WTC11 (cell line): ENCODE data around the gene GPR157. TPM values are rescaled to one million over a fixed set of nuclear protein-coding genes. Genes with fewer than 3 reads are reported as not detected.
A peak's percentile ranks its signal among the peaks of the same experiment; 100 is the strongest.

Source experiments
- ATAC-seq: fragments of 200-7000 bp; cut with Tn5 transposase; 2 replicates; pipeline ENCODE4 v1.10.0; 2021; ENCODE audit warnings: mild to moderate bottlenecking, moderate library complexity
- CTCF ChIA-PET: fragments of 300-600 bp; sonication (Branson Sonifier 250); formaldehyde crosslinking; loops from one replicate; lab custom pipeline; 2021; ENCODE audit warnings: antibody characterized with exemption; lab: Charles Lee
- POLR2A ChIA-PET: fragments of 350-600 bp; sonication (Branson Sonifier 250); formaldehyde crosslinking; loops from one replicate; lab custom pipeline; 2021; ENCODE audit warnings: antibody characterized with exemption; lab: Charles Lee
- DNase-seq: peaks from one replicate; pipeline ENCODE4 v3.0.0; 2021; ENCODE audit warnings: low spot score
- H3K27ac Mint-ChIP-seq: 2 replicates; pipeline ENCODE4 v1.8.0; 2021; ENCODE audit warnings: mixed read lengths
- H3K27me3 Mint-ChIP-seq: 2 replicates; pipeline ENCODE4 v1.8.0; 2021; ENCODE audit warnings: low read depth, mild to moderate bottlenecking, moderate library complexity, mixed read lengths
- H3K36me3 Mint-ChIP-seq: 2 replicates; pipeline ENCODE4 v1.8.0; 2021; ENCODE audit warnings: mixed read lengths
- H3K4me1 Mint-ChIP-seq: 2 replicates; pipeline ENCODE4 v1.8.0; 2022; ENCODE audit warnings: mixed read lengths
- H3K4me3 Mint-ChIP-seq: 2 replicates; pipeline ENCODE4 v1.8.0; 2021; ENCODE audit warnings: mild to moderate bottlenecking, moderate library complexity, mixed read lengths
- H3K9me3 Mint-ChIP-seq: 2 replicates; pipeline ENCODE4 v1.8.0; 2021; ENCODE audit warnings: mixed read lengths
- ARID4B ChIP-seq: sonication (generic); formaldehyde crosslinking; IDR thresholded peaks from 2 replicates; pipeline ENCODE4 v1.8.0; 2023; ENCODE audit warnings: missing genetic modification reagents, mild to moderate bottlenecking, borderline replicate concordance
- CBFB ChIP-seq: sonication (generic); formaldehyde crosslinking; IDR thresholded peaks from 2 replicates; pipeline ENCODE4 v1.8.1; 2022; ENCODE audit warnings: mild to moderate bottlenecking, low read depth, missing genetic modification reagents
- FOXP4 ChIP-seq: sonication (generic); formaldehyde crosslinking; IDR thresholded peaks from 2 replicates; pipeline ENCODE4 v1.8.0; 2022; ENCODE audit warnings: mild to moderate bottlenecking, missing genetic modification reagents
- GTF2I ChIP-seq: fragments of 250-450 bp; sonication (Bioruptor Pico); conservative IDR thresholded peaks from 2 replicates; pipeline ENCODE4 v1.4.0; 2021; ENCODE audit warnings: mild to moderate bottlenecking
- IRF1 ChIP-seq: sonication (generic); formaldehyde crosslinking; IDR thresholded peaks from 2 replicates; pipeline ENCODE4 v1.8.0; 2023; ENCODE audit warnings: missing genetic modification reagents
- MAX ChIP-seq: sonication (generic); formaldehyde crosslinking; IDR thresholded peaks from 2 replicates; pipeline ENCODE4 v1.8.0; 2022; ENCODE audit warnings: mild to moderate bottlenecking, missing genetic modification reagents
- MXD4 ChIP-seq: fragments of 250-450 bp; sonication (Bioruptor Pico); IDR thresholded peaks from 2 replicates; pipeline ENCODE4 v1.8.0; 2021; ENCODE audit warnings: mild to moderate bottlenecking, moderate library complexity, borderline replicate concordance
- NFYB ChIP-seq: sonication (generic); formaldehyde crosslinking; conservative IDR thresholded peaks from 2 replicates; pipeline ENCODE4 v1.8.0; 2022; ENCODE audit warnings: low read depth, missing genetic modification reagents
- NR3C1 ChIP-seq: sonication (generic); formaldehyde crosslinking; conservative IDR thresholded peaks from 2 replicates; pipeline ENCODE4 v1.8.1; 2023; ENCODE audit warnings: low read depth, mild to moderate bottlenecking, missing genetic modification reagents
- OVOL2 ChIP-seq: fragments of 250-450 bp; sonication (Bioruptor Pico); IDR thresholded peaks from 2 replicates; pipeline ENCODE4 v1.9.0; 2021; ENCODE audit warnings: mild to moderate bottlenecking, borderline replicate concordance
- SMAD3 ChIP-seq: sonication (generic); formaldehyde crosslinking; IDR thresholded peaks from 2 replicates; pipeline ENCODE4 v1.8.0; 2022; ENCODE audit warnings: missing genetic modification reagents, mild to moderate bottlenecking, borderline replicate concordance
- SOX15 ChIP-seq: fragments of 250-450 bp; sonication (Bioruptor Pico); IDR thresholded peaks from 2 replicates; pipeline ENCODE4 v1.9.0; 2021; ENCODE audit warnings: mild to moderate bottlenecking
- SP1 ChIP-seq: sonication (generic); formaldehyde crosslinking; conservative IDR thresholded peaks from 2 replicates; pipeline ENCODE4 v1.8.1; 2022; ENCODE audit warnings: missing genetic modification reagents
- TP53 ChIP-seq: sonication (generic); formaldehyde crosslinking; IDR thresholded peaks from 2 replicates; pipeline ENCODE4 v1.8.1; 2023; ENCODE audit warnings: mild to moderate bottlenecking, missing genetic modification reagents
- USF1 ChIP-seq: sonication (generic); formaldehyde crosslinking; IDR thresholded peaks from 2 replicates; pipeline ENCODE4 v1.8.0; 2022; ENCODE audit warnings: mild to moderate bottlenecking, missing genetic modification reagents
- ZNF121 ChIP-seq: sonication (generic); formaldehyde crosslinking; IDR thresholded peaks from 2 replicates; pipeline ENCODE4 v1.8.0; 2023; ENCODE audit warnings: missing genetic modification reagents
- ZNF317 ChIP-seq: sonication (generic); formaldehyde crosslinking; IDR thresholded peaks from 2 replicates; pipeline ENCODE4 v1.8.1; 2023; ENCODE audit warnings: low read depth, mild to moderate bottlenecking, moderate library complexity, missing genetic modification reagents, borderline replicate concordance
- ZNF423 ChIP-seq: fragments of 250-450 bp; sonication (Bioruptor Pico); IDR thresholded peaks from 2 replicates; pipeline ENCODE4 v2.1.2; 2022; ENCODE audit warnings: mild to moderate bottlenecking, moderate library complexity
- total RNA-seq: library from RNA; stranded (reverse); gene quantifications from 3 replicates; pipeline ENCODE4 v1.2.3, GENCODE V29; 2021
- TF ChIP-seq, protein P1 (sequence below): sonication (generic); formaldehyde crosslinking; IDR thresholded peaks from 2 replicates; pipeline ENCODE4 v1.8.1; 2023; ENCODE audit warnings: mild to moderate bottlenecking, missing genetic modification reagents, borderline replicate concordance
- TF ChIP-seq, protein P2 (sequence below): sonication (generic); formaldehyde crosslinking; IDR thresholded peaks from 2 replicates; pipeline ENCODE4 v1.8.1; 2022; ENCODE audit warnings: mild to moderate bottlenecking, missing genetic modification reagents, moderate library complexity, borderline replicate concordance

GPR157 gene
- total RNA-seq, 1 experiment from 2014 or later, result 6.0 TPM

- TF ChIP-seq, protein P1, sequence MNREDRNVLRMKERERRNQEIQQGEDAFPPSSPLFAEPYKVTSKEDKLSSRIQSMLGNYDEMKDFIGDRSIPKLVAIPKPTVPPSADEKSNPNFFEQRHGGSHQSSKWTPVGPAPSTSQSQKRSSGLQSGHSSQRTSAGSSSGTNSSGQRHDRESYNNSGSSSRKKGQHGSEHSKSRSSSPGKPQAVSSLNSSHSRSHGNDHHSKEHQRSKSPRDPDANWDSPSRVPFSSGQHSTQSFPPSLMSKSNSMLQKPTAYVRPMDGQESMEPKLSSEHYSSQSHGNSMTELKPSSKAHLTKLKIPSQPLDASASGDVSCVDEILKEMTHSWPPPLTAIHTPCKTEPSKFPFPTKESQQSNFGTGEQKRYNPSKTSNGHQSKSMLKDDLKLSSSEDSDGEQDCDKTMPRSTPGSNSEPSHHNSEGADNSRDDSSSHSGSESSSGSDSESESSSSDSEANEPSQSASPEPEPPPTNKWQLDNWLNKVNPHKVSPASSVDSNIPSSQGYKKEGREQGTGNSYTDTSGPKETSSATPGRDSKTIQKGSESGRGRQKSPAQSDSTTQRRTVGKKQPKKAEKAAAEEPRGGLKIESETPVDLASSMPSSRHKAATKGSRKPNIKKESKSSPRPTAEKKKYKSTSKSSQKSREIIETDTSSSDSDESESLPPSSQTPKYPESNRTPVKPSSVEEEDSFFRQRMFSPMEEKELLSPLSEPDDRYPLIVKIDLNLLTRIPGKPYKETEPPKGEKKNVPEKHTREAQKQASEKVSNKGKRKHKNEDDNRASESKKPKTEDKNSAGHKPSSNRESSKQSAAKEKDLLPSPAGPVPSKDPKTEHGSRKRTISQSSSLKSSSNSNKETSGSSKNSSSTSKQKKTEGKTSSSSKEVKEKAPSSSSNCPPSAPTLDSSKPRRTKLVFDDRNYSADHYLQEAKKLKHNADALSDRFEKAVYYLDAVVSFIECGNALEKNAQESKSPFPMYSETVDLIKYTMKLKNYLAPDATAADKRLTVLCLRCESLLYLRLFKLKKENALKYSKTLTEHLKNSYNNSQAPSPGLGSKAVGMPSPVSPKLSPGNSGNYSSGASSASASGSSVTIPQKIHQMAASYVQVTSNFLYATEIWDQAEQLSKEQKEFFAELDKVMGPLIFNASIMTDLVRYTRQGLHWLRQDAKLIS (CRISPR knock-in tag), result no peak
- TF ChIP-seq TP53 (CRISPR knock-in tag) (peak; percentile 58; the same call in 1 of the 2 replicates), OVOL2 (CRISPR knock-in tag) (no peak), FOXP4 (CRISPR knock-in tag) (peak; percentile 47; the same call in 1 of the 2 replicates), GTF2I (CRISPR knock-in tag) (no peak), IRF1 (CRISPR knock-in tag) (no peak), SOX15 (CRISPR knock-in tag) (no peak), MXD4 (CRISPR knock-in tag) (no peak), MAX (CRISPR knock-in tag) (0 out of 2 replicates have a peak, but pooled peaks have one; percentile 36), ZNF423 (CRISPR knock-in tag) (no peak), ZNF121 (CRISPR knock-in tag) (peak; percentile 47; the same call in 1 of the 2 replicates), SMAD3 (CRISPR knock-in tag) (no peak)
- TF ChIP-seq, protein P2, sequence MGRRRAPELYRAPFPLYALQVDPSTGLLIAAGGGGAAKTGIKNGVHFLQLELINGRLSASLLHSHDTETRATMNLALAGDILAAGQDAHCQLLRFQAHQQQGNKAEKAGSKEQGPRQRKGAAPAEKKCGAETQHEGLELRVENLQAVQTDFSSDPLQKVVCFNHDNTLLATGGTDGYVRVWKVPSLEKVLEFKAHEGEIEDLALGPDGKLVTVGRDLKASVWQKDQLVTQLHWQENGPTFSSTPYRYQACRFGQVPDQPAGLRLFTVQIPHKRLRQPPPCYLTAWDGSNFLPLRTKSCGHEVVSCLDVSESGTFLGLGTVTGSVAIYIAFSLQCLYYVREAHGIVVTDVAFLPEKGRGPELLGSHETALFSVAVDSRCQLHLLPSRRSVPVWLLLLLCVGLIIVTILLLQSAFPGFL (CRISPR knock-in tag), result no peak
These were observed at the start of gene GPR157 (continued) for GRCh38 chr1:9128520-9129265.

GRCh38 chr1:9174762-9175161, 45.9 kb upstream of the GPR157 start:
- no peak overlapping the region for H3K4me3 Mint-ChIP-seq
- ATAC-seq (no peak), DNase-seq (no peak)
- H3K36me3 Mint-ChIP-seq, result peaks cover 43% of the 10 kb centered on the region
- H3K4me1 Mint-ChIP-seq, result peaks cover 19% of the 10 kb centered on the region
- no peaks in the 10 kb centered on the region for H3K27me3 Mint-ChIP-seq
- H3K9me3 Mint-ChIP-seq, result peaks cover 12% of the 10 kb centered on the region
- ChIA-PET CTCF (interaction anchor here (1.8 kb wide), 1 partner anchor 21 kb away, joined by 10 read pairs; no protein-coding TSS in a partner anchor), POLR2A (no interaction called here)
- no peak overlapping the region for H3K27ac Mint-ChIP-seq
- TF ChIP-seq USF1 (CRISPR knock-in tag), result no peak
- no peak for TF ChIP-seq NR3C1 (CRISPR knock-in tag)
- TF ChIP-seq ARID4B, result no peak
- TF ChIP-seq SMAD3 (CRISPR knock-in tag), result no peak
- no peak for TF ChIP-seq NFYB (CRISPR knock-in tag)
- TF ChIP-seq ZNF317, result no peak
- no peak for TF ChIP-seq SP1 (CRISPR knock-in tag)
- no peak for TF ChIP-seq CBFB (CRISPR knock-in tag)
